Stimulated activated CD8-positive, alpha-beta memory T cell treated with anti-CD3 and anti-CD28 coated beads, Interleukin-12 subunit alpha, Interleukin-12 subunit beta, amount 100 ng/mL, for 1 hour (primary cell): ENCODE results near the gene GTF2IRD1.
"Not testable (repeated sequence)": the region's sequence is repeated elsewhere in the genome, so short reads cannot be mapped to it uniquely, and the experiment has no call there.

Experiments used
- DNase-seq: peaks from one replicate; pipeline ENCODE4 v3.0.0-alpha.2; 2020; ENCODE audit warnings: low read depth

The GTF2IRD1 gene

DNA sequence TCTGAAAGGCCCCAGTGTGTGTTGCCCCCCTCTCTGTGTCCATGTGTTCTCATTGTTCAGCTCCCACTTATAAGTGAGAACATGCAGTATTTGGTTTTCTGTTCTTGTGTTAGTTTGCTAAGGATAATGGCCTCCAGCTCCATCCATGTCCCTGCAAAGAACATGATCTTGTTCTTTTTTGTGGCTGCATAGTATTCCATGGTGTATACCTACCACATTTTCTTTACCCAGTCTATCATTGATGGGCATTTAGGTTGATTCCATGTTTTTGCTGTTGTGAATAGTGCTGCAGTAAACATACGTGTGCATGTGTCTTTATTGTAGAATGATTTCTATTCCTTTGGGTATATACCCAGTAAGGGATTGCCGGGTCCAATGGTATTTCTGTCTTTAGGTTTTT lies 37.8 kb downstream of the GTF2IRD1 start:
- not testable (repeated sequence) for DNase-seq

DNA sequence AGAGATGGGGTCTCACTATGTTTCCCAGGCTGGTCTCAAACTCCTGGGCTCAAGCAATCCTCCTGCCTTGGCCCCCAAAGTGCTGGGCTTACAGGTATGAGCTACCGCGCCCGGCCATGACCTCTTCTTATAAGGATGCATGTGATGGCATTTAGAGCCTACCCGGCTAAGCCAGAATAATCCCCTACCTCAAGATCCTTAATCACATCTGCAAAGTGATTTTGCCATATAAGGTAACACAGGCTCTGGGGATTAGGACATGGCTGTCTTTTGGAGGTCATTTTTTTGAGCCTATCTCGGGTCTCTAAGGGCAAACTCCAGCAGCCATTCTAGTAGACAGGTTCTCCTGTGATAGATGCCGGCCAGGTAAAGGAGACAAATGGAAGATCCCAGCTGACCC lies 39.6 kb downstream of the GTF2IRD1 start:
- no peak for DNase-seq

DNA sequence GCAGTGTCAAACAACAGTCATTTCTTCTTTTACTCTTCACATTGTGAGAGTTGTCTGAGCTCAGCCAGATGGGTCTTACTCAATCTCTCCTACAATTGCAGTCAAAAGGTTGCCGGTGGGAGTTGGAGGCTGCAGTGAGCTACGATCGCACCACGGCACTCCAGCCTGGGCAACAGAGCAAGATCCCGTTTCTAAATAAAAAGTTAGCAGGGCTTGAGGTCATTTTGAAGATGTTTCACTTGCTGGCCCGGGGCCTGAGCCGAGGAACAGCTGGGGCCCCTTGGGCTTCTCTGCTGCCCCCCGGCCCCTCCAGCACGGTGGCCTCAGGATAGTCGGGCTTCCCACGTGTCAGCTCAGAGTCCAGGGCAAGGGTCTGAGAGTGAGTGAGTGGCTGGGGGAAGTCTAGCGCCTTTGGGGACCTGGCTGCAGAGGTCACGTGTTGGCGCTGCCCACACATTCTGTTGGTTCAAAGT lies 40.4 kb downstream of the GTF2IRD1 start:
- no peak for DNase-seq

DNA sequence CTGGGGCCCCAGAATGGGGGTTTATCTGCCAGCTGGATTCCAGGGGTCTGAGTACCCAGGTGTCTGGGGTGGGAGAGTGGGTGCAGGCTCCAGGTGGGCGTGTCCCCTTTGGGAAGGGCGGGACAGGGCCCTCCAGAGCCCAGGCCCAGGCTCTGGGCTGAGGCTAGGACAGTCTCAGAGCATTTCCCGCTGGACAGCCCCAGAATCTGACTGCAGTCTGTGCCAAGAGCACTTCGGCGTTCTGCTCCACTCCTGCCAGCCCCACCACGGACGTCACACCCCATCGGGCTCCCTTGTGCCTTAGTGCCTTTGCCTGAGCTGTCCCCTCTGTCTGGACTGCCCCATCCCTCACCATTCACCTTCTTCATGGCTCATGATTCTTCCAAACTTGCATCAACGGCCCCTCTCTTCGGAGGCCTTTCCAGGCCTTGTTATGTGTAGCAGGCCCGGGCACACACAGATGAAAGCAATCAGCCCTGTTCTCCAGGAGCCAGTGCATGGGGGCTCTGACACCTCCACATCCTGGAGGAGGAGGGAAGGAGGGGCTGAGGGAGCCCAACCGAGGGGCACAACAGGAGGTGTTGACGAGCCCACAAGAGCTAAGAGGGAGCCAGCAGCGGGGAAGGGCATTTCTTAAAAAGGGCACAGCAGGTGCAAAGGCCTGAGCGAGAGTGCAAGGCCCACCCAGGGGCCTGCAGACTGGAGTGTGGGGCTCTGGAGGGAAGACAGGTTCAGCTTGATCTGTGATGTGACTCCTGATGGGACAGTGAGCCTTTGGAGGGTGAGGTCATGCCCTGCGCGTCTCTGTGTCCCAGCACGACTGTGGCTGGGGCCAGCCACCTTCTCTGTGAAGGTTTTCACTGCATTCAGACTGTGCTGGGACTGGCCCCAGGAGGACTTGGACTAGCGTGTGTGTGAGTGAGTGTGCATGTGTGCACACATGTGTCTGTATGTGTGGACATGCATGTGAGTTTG lies 41.7 kb downstream of the GTF2IRD1 start:
- DNase-seq, result no peak

DNA sequence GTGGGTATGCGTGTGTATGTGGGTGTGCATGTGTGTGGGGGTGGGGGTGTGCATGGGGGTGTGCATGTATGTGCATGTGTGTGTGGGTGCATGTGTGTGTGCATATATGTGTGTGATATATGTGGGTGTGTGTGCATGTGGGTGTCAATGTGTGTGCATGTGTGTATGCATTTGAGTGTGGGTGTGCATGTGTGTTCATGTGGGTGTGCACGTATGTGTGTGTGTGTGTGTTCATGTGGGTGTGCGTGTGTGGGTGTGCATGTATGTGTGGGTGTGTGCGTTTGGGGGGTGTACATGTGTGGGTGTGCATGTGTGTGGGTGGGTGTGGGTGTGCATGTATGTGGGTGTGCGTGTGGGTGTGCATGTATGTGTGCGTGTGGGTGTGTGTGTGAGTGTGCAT lies 42.6 kb downstream of the GTF2IRD1 start:
- no peak for DNase-seq

DNA sequence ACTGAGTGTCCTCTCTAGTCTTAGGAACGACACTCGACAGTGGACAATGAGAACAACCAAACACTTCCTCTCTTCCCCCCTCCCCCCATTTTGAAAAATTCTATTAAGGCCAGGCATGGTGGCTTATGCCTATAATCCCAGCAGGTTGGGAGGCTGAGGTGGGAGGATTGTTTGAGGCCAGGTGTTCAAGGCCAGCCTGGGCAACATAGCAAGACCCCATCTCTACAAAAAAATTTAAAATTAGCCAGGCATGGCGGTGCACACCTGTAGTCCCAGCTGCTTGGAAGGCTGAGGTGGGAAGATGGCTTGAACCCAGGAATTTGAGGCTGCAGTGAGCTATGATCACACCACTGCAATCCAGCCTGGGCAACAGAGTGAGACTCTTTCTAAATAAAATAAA lies 43.1 kb downstream of the GTF2IRD1 start:
- DNase-seq, result not testable (repeated sequence)

DNA sequence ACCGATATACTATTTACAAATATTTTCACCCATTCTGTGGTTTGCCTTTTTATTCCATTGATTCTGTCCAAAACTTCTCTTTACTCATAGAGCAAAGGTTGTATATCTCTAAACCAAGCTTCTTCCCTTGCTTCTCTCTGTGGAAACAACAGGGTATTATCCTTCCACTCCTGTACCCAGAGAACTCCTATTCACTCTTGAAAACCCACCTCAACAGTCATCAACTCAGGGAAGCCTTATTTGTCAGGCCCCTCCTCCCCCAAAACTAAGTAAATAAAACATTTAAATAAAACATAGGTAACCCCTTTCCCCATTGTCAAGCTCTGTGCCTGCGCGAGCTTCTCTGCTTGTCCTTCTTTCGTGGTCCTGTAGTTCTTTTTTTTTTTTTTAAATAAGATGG lies 44.6 kb downstream of the GTF2IRD1 start:
- DNase-seq, result no peak

DNA sequence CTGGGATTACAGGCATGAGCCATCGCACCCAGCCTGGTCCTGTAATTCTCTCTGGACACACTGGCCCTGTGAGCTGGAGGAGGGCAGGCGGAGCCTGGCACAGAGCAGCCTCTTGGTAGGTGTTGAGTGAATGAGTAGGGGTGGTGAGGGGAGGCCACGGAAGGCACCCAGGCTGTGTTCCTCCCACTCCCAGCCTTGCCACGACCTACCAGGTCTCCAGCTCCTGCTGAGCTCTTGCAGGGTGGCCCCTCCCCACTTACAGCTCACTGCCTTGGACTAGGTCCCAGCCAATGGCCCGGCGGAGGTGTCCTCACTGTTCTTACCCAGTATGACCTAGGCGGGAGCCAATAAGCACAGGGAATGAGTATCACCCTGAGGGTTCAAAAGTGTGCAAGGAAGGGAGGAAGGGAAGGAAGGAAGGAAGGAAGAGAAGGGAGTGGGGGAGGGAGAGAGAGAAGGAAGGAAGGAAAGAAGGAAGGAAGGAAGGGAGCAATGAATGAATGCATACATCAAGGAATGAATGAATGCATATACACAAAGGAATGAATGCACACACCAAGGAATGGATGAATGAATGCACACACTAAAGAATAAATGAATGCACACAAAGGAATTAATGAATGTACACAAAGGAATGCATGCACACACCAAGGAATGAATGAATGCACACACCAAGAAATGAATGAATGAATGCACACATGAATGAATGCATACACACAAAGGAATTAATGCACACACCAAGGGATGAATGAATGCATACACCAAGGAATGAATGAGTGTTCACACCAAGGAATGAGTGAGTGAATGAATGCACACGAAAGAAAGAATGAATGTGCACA lies 45.5 kb downstream of the GTF2IRD1 start:
- no peak for DNase-seq

DNA sequence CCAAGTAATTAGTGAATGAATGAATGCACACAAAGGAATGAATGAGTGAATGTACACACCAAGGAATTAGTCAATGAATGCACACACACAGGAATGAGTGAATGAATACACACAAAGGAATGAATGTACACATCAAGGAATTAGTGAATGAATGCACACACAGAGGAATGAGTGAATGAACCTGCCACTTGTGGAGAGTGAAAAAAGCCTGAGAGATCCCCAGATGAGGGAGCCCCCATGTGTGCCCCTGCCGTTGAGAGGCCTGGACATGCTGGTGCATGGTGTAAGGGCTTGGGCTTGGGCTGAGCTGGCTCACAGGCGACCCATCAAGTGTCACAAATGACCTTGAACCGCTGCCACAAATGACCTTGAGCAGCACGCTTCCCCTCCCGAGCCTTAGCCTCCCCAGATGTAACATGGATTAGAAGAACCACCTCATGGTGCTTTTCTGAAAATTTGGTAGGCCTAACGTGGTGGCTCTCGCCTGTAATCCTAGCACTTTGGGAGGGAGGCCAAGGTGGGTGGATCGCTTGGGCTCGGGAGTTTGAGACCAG lies 46.2 kb downstream of the GTF2IRD1 start:
- DNase-seq, result no peak

DNA sequence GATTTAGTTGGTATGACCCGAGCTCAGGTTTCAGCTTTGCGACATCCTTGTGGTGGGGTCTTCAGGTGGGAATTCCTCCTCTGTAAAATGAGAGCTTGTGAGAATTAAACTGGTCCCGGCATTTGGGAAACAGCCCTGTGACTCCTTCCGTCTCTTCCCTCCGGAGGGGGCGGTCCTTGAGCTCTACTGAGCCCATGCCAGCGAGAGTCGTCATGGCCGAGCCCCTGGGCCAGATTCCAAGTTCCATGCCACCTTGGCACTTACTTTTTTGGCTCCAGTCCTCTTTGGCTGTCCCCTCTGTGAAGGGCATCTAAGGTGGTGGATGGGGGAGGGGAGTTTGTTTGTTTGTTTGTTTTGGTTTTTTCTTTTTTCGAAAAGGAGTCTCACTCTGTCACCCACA lies 47.6 kb downstream of the GTF2IRD1 start:
- DNase-seq, result no peak

DNA sequence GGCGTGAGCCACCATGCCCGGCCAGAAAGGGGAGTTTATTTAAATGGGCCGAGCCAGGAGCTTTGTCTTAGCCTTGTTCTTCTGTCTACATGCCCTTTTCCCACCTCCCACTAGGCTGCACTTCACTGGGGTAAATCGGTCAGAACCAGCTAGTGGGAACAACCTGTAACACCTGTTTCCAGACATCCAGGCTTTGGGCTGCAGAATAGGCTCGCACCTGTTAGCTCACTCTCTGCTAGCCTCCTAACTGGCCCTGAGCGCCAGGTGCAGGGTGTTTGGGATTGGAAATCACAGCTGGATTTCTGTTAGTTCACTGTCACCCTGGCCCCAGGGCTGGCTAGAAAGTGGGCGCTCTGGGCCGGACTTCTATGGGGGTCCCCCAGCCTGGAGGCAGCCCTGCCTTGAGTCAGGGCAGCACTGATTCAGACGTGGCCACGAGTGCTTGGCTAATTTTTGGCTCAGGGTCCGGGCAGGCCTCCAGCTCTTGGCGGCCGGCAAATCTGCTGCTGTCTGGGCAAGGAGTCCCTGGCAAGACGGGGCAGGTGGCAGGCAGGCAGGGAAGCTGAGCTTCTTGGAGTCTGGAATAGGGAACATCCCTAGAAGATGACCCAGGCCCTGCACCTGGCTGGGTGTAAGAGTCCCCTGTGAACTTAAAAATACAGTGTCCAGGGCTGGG lies 48.6 kb downstream of the GTF2IRD1 start:
- no peak for DNase-seq

DNA sequence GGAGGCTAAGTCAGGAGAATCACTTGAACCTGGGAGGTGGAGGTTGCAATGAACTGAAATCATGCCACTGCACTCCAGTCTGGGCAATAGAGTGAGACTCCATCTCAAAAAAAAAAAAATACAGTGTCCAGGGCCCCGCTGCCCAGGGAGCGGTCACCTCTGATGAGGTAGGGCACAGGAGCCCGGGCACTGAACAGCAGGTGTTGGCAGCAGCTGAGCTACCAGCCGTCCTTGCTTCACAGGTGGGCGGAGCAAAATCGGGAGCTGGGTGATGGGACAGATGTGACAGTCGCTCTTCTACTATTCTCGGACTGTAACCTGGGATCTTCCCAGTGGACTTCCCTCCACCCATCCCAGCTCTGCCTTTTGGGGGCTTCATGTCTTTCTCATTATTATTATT lies 49.4 kb downstream of the GTF2IRD1 start:
- DNase-seq, result no peak

DNA sequence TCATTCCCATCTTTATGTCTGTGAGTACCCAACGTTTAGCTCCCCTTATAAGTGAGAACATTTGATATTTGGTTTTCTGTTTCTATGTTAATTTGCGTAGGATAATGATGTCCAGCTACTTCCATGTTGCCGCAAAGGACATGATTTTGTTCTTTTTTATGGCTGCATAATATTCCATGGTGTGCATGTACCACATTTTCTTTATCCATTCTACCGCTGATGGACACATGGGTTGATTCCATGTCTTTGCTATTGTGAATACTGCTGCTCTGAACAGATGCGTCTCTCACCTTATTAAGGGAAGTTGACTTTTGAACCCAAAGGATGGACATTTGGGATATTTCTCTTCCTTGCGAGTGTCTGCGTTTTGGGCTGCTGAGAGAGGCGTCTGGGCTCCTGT lies 50.2 kb downstream of the GTF2IRD1 start:
- DNase-seq, result no peak

DNA sequence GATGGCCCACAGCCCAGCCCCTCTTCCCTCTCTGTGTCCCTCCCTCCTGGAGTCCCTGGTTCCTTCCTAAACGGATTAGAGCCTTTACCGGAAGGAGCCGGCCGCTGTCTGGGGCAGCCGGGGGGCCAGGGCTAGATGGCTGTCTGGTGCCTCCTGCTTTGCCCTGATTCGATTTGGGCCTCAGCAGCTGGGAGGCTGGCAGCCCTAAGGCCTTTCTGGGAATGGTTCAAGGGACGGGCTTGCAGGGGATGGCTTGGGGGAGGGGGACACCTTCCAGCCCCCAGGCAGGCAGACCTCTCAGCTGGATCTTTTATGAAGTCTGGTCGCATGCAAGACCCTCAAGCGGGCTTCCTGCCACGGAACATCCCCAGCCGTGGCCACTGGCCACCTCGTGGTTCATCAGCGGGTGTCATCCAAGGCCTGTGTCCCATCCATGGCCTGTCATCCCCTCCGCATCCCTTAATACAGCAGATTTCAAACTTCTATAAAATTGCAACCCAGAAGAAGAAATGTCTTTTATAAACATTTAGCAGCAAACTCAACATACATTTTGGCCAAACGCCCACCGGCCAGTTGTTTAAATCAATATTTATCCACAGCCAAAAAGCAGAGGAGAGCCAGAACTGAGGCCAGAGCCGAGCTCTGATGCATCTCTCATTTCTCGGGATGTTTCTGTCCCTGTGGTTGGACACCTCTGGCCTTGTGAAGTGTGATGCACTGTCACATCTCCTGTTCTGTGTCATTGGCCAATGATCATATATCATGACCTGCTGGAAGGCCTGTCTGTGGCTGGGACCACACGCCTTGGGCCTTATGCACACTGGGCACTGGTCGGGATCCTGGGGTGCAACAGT lies 52.0 kb downstream of the GTF2IRD1 start:
- no peak for DNase-seq

DNA sequence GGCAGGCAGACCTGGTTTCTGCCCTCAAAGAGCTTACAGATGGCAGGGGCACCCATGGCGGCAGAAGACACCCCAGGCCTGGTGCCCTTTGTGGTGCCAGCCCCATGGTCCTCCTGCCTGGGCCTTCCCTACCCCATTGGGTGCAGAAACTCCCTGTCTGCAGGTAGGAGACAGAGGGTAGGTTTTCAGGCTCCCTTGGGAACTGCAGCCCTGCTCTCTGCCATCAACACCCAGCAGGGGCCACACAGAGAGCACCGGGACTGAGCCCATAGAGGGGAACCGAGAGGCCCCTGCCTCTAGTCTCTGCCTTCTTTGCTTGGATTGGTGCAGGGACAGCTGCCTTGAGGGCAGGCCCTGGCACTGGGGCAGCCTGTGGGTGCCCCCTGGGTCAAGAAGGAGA lies 52.6 kb downstream of the GTF2IRD1 start:
- no peak for DNase-seq

DNA sequence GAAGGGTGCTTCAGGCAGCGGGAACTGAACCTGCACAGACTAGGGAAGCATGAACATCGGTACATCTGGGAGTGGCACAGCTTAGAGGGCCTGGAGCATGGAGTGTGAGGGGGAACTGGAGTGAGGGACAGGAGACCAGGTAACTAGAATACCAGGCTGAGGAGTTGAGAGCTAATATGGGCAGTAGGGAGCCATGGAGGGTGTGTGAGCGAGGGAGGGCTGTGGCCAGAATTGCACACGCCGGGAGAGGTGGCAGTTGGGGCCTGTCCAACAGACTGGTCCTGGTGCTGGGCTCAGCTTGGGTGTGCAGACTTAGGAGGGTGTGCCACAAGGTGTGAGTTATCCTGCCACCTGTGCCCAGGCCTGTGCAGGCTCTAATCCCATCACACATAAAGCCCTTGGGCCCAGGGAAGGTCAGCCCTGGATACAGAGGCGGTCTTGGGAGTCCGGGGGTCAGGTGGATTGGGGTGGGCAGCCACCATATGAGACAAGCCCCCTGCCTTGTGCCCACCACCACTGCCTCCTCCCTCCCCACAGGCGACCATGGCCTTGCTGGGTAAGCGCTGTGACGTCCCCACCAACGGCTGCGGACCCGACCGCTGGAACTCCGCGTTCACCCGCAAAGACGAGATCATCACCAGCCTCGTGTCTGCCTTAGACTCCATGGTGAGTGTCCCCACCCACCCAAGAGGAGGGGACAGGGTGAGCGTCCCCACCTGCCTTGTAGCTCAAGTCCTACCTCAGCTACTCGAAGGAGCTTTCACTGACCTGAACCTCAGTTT lies 54.0 kb downstream of the GTF2IRD1 start:
- no peak for DNase-seq

DNA sequence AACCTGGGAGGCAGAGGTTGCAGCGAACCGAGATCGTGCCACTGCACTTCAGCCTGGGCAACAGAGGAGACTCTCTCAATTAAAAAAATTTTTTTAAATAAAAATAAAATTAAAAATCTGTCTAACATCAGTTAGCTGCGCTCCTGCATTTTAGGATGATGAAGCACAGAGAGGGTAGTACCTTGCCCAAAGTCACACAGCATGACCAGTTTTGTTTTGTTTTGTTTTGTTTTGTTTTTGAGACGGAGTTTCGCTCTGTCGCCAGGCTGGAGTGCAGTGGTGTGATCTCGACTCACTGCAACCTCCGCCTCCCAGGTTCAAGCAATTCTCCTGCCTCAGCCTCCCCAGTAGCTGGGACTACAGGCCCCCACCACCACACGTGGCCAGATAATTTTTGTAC lies 55.7 kb downstream of the GTF2IRD1 start:
- DNase-seq, result not testable (repeated sequence)

DNA sequence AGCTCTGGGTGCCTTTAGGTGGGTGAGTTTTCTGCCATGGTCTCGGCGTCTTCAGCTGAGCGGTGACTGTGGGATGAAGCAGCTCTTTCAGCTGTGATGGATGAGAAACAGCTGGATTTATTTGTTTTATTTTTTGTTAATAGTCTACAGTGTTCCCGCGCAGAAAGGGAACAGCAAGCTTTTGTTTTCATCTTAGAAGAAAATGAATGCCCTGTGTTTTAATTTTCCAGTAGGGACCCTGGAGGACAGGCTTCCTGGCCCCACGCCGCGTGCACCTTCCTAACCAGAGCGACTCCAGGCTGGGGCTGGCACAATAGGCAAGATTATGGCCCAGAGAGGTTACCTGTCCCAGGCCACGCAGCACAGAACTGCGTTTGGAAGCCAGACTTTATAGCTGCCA lies 57.6 kb downstream of the GTF2IRD1 start:
- DNase-seq, result no peak

DNA sequence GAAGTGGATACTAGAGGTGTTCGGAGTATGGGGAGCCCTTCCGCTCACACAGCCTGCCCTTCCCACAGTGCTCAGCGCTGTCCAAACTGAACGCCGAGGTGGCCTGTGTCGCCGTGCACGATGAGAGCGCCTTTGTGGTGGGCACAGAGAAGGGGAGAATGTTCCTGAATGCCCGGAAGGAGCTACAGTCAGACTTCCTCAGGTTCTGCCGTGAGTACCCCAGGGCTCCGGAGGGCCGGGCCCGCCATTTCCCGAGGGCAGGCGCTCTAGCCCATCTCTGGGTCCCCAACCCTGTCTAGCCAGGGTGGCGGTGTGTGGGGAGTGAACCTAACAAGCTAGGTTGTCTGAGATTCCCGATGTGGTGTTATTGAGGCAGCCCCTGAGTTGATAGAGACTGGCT lies 59.1 kb downstream of the GTF2IRD1 start:
- no peak for DNase-seq

DNA sequence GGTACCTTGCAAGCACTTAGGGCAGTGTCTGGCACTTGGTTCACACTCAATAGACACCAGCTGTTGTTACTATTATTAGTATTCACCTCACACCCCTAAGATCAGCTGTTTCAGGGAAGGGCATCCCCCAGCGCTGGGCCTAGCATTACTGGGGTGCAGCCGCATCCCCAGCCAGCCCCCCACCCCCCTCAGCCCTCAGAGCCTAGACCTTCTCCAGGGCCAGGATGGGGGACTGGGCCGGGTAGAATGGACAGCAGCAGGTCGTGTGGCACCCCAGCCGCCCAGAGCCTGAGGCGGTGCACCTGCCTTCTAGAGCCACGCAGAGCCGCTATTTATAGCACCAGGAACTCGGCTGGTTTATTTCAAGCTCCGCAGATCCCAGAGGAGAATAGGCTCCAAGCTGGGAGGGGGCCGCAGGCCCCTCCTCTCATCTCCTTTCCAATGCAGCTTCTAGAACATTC lies 60.5 kb downstream of the GTF2IRD1 start:
- no peak for DNase-seq
